ENCODE measurements around the gene GALNT17.

Gene GALNT17

DNA sequence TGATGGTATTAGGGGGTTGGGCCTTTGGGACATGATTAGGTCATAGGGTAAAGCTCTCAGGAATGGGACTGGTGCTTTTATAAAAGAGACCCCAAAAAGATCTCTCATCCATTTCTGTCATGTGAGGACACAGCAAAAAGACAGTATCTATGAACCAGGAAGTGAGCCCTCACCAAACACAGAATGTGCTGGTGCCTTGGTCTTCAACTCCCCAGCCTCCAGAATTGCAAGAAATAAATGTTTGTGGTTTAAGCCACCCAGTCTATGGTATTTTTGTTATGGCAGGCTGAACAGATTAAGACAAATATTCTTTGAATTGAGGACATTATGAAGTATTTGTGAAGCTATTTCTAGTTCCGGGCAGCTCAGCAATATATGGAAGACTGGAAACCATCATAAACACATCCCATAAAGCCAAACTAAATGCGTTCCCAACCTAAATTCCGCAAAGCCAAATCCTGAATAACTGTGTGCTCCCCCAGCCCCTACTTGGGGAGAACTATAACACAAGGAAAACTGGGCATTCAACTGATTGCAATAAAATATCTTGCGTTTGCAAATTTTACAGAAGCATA lies 153.7 kb downstream of the GALNT17 start:
- DNase-seq, result no peak

DNA sequence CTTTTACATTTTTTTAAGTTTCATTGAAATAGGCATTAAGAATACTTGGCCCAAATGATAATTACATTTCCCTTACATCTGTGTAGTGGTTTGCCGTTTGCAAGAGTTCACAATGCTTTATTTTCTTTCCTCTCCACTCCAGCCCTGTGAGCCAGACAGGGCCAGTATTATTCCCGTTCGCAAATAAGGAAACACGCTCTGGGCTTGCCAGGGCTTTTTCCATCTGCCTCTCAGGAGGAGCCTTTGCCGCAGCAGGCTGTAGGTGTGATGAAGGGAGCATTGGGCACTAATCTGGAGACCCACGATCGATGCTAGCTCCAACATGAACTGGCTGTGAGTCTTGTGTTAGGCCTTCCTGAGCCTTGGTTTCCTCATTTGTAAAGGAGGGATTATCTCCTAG lies 154.4 kb downstream of the GALNT17 start:
- DNase-seq, result no peak

DNA sequence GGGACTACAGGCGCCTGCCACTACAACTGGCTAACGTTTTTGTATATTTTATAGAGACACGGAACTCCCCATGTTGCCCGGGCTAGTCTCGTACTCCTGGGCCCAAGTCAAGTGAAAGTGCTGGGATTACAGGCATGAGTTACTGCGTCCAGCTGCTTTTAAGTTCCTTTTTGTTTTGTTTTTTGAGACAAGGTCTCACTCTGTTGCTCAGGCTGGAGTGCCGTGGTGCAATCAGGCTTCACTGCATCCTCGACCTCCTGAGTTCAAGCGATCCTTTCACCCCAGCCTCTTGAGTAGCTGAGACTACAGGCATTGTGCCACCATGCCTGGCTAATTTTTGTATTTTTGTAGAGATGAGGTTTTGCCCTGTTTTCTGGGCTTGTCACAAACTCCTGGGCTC lies 155.0 kb downstream of the GALNT17 start:
- no peak for DNase-seq

- no peak for DNase-seq
Measured at GRCh38 chr7:71290452-71290851, 158.5 kb downstream of the GALNT17 start.

- no peak for DNase-seq
Measured at GRCh38 chr7:71298378-71298777, 166.4 kb downstream of the GALNT17 start.

GRCh38 chr7:71300086-71300485 lies 168.1 kb downstream of the GALNT17 start:
- DNase-seq, result no peak

GRCh38 chr7:71300603-71301002 lies 168.7 kb downstream of the GALNT17 start:
- no peak for DNase-seq

DNA sequence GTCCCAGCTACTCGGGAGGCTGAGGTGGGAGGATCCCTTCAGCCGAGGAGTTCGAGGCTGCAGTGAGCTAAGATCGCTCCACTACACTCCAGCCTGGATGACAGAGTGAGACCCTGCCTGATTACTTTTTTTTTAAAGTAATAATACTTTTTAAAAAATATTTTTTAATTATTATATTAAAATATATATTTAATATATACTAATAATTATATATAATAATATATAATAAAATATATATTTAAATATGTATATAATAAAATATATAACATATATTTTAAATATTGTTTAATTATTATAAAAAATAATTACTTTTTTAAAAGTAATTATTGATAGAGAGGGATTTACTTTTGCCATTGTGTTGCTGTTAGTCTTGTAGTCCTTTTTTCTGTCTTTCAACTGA lies 169.2 kb downstream of the GALNT17 start:
- no peak for DNase-seq

DNA sequence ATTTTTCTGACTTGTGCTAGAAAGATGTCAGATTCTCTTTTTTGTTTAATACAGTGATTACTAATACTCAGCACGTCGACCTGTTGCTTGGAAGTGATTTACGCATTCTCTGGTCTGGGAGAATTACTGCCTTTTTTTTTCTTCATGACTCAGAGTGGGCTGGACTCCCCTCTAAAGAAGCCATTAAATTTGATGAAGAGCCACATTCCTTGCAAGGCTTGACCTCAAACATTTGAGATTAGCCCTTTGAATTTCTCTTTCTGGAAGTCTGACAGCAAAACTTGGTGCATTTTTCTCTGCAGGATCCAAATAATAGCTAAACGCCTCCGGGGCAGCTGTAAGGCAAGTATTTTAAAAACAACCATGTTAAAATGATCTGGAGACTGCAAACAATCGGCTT lies 171.6 kb downstream of the GALNT17 start:
- no peak for DNase-seq

DNA sequence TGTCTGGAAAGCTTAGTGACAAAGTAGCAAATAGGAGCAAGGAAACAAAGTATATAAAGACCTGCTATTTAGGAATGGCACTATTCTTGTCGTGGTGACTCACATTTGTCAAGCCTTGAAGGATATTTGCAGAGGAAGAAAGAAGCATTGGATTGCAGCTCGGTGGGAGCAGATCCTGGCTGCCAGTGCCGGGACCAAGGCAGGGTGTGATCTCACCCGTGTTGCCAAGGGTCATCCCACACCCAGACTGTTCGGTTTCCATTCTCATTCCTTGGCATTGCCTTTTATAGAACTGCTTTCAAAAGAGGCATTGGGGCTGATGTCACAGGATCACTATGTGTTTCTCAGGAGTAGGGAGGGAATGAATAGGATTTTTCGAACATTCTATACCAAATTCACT lies 176.2 kb downstream of the GALNT17 start:
- no peak for DNase-seq

- no peak for DNase-seq
Measured at GRCh38 chr7:71311576-71311975, 179.6 kb downstream of the GALNT17 start.

DNA sequence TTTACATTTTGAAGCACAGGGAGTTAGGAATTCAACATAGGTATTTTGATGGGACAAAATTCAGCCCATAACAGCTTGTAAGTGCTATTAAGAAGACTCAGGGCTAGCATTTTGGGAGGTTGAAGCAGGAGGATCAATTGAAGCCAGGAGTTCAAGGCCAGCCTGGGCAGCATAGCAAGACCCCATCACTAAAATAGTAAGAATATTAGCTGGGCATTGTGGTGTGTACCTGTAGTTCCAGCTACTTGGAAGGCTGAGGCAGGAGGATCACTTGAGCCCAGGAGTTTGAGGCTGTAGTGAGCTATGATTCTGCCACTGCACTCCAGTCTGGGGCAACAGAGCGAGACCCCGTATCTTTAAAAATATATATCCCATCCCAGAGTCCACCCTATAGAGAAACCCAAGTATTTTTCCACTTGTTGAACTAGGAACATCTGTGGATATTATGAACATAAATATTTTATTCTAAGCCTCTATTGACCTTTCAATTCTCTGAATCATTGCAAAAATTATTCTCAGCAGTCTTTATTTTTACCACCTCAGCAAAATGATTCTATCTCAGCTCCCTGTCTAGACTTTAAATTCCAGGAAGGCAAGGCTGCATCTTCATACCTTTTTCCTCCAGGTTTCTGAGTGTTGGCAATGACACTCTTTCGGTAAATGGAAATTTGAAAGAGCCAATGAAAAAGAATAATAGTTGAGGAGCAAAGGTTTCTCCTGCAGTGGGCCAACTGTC lies 181.0 kb downstream of the GALNT17 start:
- no peak for DNase-seq

DNA sequence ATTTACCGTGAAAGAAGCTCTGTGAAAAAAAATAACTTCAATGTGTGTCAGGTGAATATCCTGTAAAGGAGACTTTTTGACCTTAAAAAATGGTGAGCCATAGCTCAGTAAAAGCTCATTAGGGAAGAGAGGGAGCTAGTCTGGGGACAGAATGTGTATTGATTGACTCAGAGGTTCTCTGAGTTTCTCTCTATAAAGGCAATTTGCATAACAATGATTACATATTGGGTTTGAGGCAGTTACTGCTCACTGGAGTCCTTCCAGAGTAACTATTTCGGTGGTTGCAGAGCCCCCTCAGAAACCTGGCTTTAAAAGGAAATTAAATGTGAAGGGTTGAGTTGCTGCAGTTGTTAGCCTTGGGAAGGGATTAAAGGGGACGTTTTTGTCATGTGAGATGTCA lies 181.6 kb downstream of the GALNT17 start:
- no peak for DNase-seq

DNA sequence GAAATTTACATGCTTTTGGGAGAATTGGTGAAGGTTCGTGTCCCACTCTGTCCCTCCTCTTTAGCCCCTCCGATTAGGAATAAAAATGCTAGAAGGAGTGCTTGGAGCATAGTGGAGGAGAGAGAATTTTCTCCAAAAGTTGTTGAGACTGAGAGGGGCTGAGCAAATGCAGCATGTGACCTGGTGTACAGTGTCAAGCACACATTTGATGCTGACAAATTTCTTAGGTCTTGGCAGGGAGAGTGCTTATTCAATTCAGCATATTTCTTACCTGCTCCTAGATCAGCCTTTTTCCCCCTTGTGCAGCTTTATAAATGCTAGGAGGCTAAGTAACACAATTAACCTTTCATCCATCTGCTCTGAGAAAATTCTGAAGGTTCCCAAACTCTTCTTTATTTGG lies 189.0 kb downstream of the GALNT17 start:
- no peak for DNase-seq

DNA sequence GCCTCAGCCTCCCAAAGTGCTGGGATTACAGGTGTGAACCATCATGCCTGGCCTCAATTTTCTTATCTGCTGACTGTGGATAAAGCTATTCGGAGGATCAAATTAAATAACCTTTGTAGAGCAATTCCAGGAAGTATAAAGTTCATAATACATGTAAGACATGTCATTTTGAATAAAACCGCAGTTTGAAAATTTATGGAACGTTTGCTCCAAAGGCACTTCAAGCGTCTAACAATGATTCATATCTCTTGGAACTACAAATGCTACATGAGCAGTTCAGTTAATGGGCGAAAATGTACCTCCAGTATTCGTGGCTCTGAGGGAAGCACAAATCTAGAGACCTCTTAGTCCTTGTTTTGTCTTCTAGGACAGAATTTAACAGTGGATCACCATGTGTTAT lies 190.3 kb downstream of the GALNT17 start:
- no peak for DNase-seq

GRCh38 chr7:71323726-71324125 lies 191.8 kb downstream of the GALNT17 start:
- no peak for DNase-seq

- no peak for DNase-seq
Measured at GRCh38 chr7:71325151-71325550, 193.2 kb downstream of the GALNT17 start.

DNA sequence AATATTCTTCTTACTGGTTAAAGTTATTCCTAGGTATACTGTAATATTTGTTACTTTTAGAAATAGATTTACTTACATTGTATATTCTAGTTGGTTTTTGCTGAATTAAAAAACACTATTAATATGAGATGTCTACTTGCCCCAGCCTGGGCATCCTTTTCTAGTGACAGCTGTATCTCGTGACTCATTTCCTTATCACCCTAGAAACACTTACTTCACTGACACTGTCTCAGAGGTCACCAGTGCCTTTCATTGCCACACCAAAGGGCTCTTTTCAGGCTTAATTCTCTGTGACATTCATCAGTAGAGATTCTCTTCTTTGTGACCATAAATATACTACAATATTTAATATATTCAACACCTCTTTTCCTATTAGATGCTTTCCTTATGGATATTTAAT lies 194.7 kb downstream of the GALNT17 start:
- DNase-seq, result no peak

GRCh38 chr7:71327946-71328345 lies 196.0 kb downstream of the GALNT17 start:
- DNase-seq, result no peak

GRCh38 chr7:71329030-71329660 lies 197.2 kb downstream of the GALNT17 start:
- no peak for DNase-seq

GRCh38 chr7:71332207-71332606 lies 200.3 kb downstream of the GALNT17 start:
- DNase-seq, result no peak

- DNase-seq, result no peak
Measured at GRCh38 chr7:71334541-71334940, 202.6 kb downstream of the GALNT17 start.

- no peak for DNase-seq
Measured at GRCh38 chr7:71338866-71339265, 206.9 kb downstream of the GALNT17 start.

GRCh38 chr7:71339924-71340323 lies 208.0 kb downstream of the GALNT17 start:
- no peak for DNase-seq

DNA sequence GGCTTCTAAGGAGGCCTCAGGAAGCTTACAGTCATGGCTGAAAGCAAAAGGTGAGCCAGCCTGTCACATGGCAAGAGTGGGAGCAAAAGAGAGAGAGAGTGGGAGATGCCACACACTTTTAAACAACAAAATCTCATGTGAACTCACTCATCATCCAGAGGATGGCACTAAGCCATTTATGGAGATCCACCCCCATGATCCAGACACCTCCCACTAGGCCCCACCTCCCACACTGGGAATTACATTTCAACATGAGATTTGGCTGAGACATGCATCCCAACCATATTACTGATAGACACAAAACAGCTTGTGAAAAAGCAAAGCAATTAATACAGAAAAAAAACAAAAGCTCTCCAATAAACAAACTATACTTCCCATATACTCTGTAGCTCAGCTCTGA lies 210.3 kb downstream of the GALNT17 start:
- no peak for DNase-seq

All from NCI-H524 treated with DMSO at 0.1 percent for 48 hours (cell line).